HG03520 (cell line): ENCODE results near the gene KCNQ4.

ENCODE experiments used
- ATAC-seq: cut with Tn5 transposase; IDR thresholded peaks from one replicate; pipeline ENCODE4 v1.9.1; 2021; ENCODE audit warnings: mild to moderate bottlenecking, moderate library complexity; ENCODE audit not compliant: unreplicated experiment

Gene KCNQ4

GRCh38 chr1:40754201-40754600 lies 29.4 kb upstream of the KCNQ4 start:
- no peak for ATAC-seq

- no peak for ATAC-seq
Measured at GRCh38 chr1:40755067-40755466, 28.5 kb upstream of the KCNQ4 start.

- no peak for ATAC-seq
Measured at GRCh38 chr1:40756523-40756922, 27.1 kb upstream of the KCNQ4 start.

GRCh38 chr1:40757084-40757483 lies 26.5 kb upstream of the KCNQ4 start:
- no peak for ATAC-seq

- no peak for ATAC-seq
Measured at GRCh38 chr1:40758004-40758403, 25.6 kb upstream of the KCNQ4 start.

- no peak for ATAC-seq
Measured at GRCh38 chr1:40758578-40759343, 24.8 kb upstream of the KCNQ4 start.

- ATAC-seq, result no peak
Measured at GRCh38 chr1:40760984-40761383, 22.6 kb upstream of the KCNQ4 start.

GRCh38 chr1:40762144-40762923 lies 21.3 kb upstream of the KCNQ4 start:
- no peak for ATAC-seq

GRCh38 chr1:40763742-40764532 lies 19.6 kb upstream of the KCNQ4 start:
- ATAC-seq, result no peak

- no peak for ATAC-seq
Measured at GRCh38 chr1:40764981-40765380, 18.6 kb upstream of the KCNQ4 start.

GRCh38 chr1:40766017-40766416 lies 17.6 kb upstream of the KCNQ4 start:
- no peak for ATAC-seq

GRCh38 chr1:40766560-40766959 lies 17.0 kb upstream of the KCNQ4 start:
- no peak for ATAC-seq

- no peak for ATAC-seq
Measured at GRCh38 chr1:40768146-40768990, 15.2 kb upstream of the KCNQ4 start.

- no peak for ATAC-seq
Measured at GRCh38 chr1:40769815-40770214, 13.8 kb upstream of the KCNQ4 start.

- no peak for ATAC-seq
Measured at GRCh38 chr1:40770296-40771070, 13.1 kb upstream of the KCNQ4 start.

- no peak for ATAC-seq
Measured at GRCh38 chr1:40772146-40772955, 11.2 kb upstream of the KCNQ4 start.

GRCh38 chr1:40773748-40774265 lies 9.8 kb upstream of the KCNQ4 start:
- ATAC-seq, result no peak

GRCh38 chr1:40774266-40774998 lies 9.2 kb upstream of the KCNQ4 start:
- ATAC-seq, result no peak
